ENCODE measurements around the gene HDAC7. TPM values are rescaled to one million over a fixed set of nuclear protein-coding genes. Genes with fewer than 3 reads are reported as not detected.

The HDAC7 gene
- total and polyA plus RNA-seq, 8 donors, result 22.8 to 313 (median 46.8) TPM

GRCh38 chr12:47758834-47759690 lies 60.6 kb downstream of the HDAC7 start, which contains the start of gene RAPGEF3:
RAPGEF3 (minus strand) TSS chr12:47758880; CDS start chr12:47758556, 324 bp downstream.
- no peaks in the 10 kb centered on the region for H3K36me3 ChIP-seq
- peak; percentile 93 to 95 for DNase-seq
- TF ChIP-seq POLR2A (IDR thresholded peaks at IDR 0.05) (no peak), POLR2AphosphoS5 (IDR thresholded peaks at IDR 0.05) (peak; percentile 4 to 49 (median 34)), EP300 (IDR thresholded peaks at IDR 0.05) (no peak), CTCF (IDR thresholded peaks at IDR 0.05) (peak in 5 of 7 experiments; percentile 3 to 45 (median 40))
- 0 to 2% (median 0%) methylated on average over 33 to 57 of the region's 57 CpGs for WGBS, 5 donors
- peak within 1 kb of the TSS; percentile 86 to 88 (median 88) for H3K27ac ChIP-seq
- H3K9me3 ChIP-seq, result no peaks in the 10 kb centered on the region
- no peaks in the 10 kb centered on the region for H3K27me3 ChIP-seq
- H3K4me3 ChIP-seq, result peak within 1 kb of the TSS; percentile 57 to 75 (median 60)
- H3K4me1 ChIP-seq, result peaks cover 41 to 65% (median 57%) of the 10 kb centered on the region in 4 donors
- intact Hi-C loops (cut with DNase I; ENCODE audit: low total_unique reads), result no loop called here

- H3K36me3 ChIP-seq, result no peaks in the 10 kb centered on the region
- peak overlapping the region; percentile 57 to 75 (median 60) for H3K4me3 ChIP-seq
- peaks cover 46 to 66% (median 62%) of the 10 kb centered on the region in 4 donors for H3K4me1 ChIP-seq
- DNase-seq, result no peak
- peak overlapping the region; percentile 86 to 88 (median 88) for H3K27ac ChIP-seq
- 3 to 10% (median 7%) methylated on average over 4 to 10 of the region's 10 CpGs for WGBS, 5 donors
- no peak for TF ChIP-seq EP300 (IDR thresholded peaks at IDR 0.05)
- no peak for TF ChIP-seq POLR2A (IDR thresholded peaks at IDR 0.05)
- TF ChIP-seq POLR2AphosphoS5 (IDR thresholded peaks at IDR 0.05), result no peak
- H3K9me3 ChIP-seq, result no peaks in the 10 kb centered on the region
- H3K27me3 ChIP-seq, result no peaks in the 10 kb centered on the region
- intact Hi-C loops (cut with DNase I; ENCODE audit: low total_unique reads), result no loop called here
Observed at GRCh38 chr12:47758584-47758833, 61.2 kb downstream of the HDAC7 start.

- H3K4me3 ChIP-seq, result peak overlapping the region; percentile 57 to 75 (median 60)
- H3K27ac ChIP-seq, result peak overlapping the region; percentile 86 to 88 (median 88)
Observed at GRCh38 chr12:47757840-47758583, 61.7 kb downstream of the HDAC7 start.

GRCh38 chr12:47757364-47757839 lies 62.3 kb downstream of the HDAC7 start:
- peak overlapping the region; percentile 57 to 75 (median 60) for H3K4me3 ChIP-seq
- H3K36me3 ChIP-seq, result no peaks in the 10 kb centered on the region
- peak overlapping the region; percentile 86 to 88 (median 88) for H3K27ac ChIP-seq
- H3K9me3 ChIP-seq, result no peaks in the 10 kb centered on the region
- no peaks in the 10 kb centered on the region for H3K27me3 ChIP-seq
- peaks cover 57 to 76% (median 73%) of the 10 kb centered on the region in 4 donors for H3K4me1 ChIP-seq
- DNase-seq, result no peak
- TF ChIP-seq CTCF (IDR thresholded peaks at IDR 0.05) (no peak), POLR2AphosphoS5 (IDR thresholded peaks at IDR 0.05) (no peak), EP300 (IDR thresholded peaks at IDR 0.05) (no peak)
- intact Hi-C loops (cut with DNase I; ENCODE audit: low total_unique reads), result no loop called here
- WGBS, 5 donors, result 32 to 52% (median 41%) methylated on average over 7 of the region's 7 CpGs

More at GRCh38 chr12:47757840-47758583, 61.7 kb downstream of the HDAC7 start:
- peak; percentile 52 for DNase-seq
- Histone ChIP-seq H3K27me3 (no peaks in the 10 kb centered on the region), H3K36me3 (no peaks in the 10 kb centered on the region), H3K4me1 (peaks cover 51 to 70% (median 67%) of the 10 kb centered on the region in 4 donors), H3K9me3 (no peaks in the 10 kb centered on the region)
- intact Hi-C loops (cut with DNase I; ENCODE audit: low total_unique reads), result no loop called here
- 23 to 47% (median 27%) methylated on average over 9 to 20 of the region's 20 CpGs for WGBS, 5 donors
- no peak for TF ChIP-seq EP300 (IDR thresholded peaks at IDR 0.05)
- no peak for TF ChIP-seq CTCF (IDR thresholded peaks at IDR 0.05)
- no peak for TF ChIP-seq POLR2AphosphoS5 (IDR thresholded peaks at IDR 0.05)
- TF ChIP-seq POLR2A (IDR thresholded peaks at IDR 0.05), result no peak
